GM12873 (cell line): ENCODE results near the gene AMBP.
A peak's percentile ranks its signal among the peaks of the same experiment; 100 is the strongest.

ENCODE experiments used
- TF ChIP-seq, protein P1 (sequence below): IDR thresholded peaks from 2 replicates; pipeline ENCODE4 v1.5.1; 2012; ENCODE audit warnings: low read depth, mild to moderate bottlenecking, moderate library complexity, low read length, control low read depth; ENCODE audit not compliant: insufficient read depth; ENCODE audit errors: missing control alignments

Gene AMBP

DNA sequence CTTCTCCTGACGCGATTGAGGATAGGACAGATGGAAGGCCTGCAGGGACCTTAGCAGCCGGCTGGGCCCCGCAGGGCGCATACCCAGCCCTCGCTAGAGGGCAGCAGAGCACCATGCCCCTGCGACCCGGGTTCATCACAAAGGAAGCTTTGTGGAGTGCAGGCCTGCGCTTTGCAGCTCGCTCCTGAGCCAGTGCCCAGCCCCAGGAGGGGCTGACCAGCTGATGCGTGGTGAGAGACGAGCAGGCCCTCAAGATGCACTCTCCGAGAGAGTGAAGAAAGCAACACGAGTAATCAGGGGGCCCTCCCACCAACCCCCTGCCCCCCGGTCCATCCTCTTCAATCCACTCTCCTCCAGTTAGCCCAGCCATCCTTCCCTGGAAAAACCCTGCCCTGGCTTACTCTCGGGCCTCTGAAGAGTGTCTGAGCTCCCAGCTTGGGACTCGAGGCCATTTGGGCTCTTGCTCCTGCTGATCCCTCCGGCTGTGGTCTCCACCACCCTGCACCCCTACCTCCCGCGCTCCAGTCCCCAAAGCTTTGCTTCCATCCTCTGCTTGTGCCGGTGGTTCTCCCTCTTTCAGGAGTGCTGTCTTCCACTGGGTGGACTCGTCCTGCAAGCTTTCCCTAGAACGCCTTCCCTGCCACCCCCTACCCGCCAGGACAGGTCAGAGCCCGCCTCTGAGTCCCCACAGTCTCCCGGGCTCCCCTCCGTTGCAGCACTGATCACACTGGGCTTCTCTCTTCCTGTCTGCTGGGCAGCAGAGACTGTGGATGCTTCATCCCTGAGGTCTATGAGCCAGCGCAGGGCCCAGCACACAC lies 30.1 kb upstream of the AMBP start:
- TF ChIP-seq, protein P1, sequence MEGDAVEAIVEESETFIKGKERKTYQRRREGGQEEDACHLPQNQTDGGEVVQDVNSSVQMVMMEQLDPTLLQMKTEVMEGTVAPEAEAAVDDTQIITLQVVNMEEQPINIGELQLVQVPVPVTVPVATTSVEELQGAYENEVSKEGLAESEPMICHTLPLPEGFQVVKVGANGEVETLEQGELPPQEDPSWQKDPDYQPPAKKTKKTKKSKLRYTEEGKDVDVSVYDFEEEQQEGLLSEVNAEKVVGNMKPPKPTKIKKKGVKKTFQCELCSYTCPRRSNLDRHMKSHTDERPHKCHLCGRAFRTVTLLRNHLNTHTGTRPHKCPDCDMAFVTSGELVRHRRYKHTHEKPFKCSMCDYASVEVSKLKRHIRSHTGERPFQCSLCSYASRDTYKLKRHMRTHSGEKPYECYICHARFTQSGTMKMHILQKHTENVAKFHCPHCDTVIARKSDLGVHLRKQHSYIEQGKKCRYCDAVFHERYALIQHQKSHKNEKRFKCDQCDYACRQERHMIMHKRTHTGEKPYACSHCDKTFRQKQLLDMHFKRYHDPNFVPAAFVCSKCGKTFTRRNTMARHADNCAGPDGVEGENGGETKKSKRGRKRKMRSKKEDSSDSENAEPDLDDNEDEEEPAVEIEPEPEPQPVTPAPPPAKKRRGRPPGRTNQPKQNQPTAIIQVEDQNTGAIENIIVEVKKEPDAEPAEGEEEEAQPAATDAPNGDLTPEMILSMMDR: peak; percentile 98

DNA sequence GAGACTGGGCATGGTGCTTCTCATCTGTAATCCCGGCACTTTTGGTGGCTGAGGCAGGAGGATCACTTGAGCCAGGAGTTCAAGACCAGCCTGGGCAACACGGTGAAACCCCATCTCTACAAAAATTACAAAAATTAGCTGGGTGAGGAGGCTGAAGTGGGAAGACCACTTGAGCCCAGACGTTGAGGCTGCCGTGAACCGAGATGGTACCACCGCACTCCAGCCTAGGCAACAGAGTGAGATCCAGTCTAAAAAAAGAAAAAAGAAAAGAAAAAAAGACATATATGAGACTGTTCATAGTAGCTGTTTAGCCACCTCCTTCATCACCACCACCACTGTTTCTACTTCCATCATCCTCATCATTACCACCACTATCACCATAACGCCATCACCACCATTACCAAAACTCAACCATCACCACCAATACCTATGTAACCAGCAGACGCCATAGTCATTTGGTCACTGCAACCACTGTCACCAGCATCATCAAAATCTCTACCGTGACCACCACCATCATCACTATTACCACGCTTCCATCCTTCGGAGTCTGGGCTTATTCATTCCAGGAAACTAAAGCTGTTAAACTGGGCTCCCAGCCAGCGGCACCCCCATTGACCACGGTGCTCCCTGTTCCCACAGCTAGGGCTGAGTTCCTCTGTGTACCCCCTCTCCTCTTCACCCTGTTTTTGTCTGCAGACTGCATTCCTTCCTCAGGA lies 29.3 kb upstream of the AMBP start:
- TF ChIP-seq, protein P1: no peak

DNA sequence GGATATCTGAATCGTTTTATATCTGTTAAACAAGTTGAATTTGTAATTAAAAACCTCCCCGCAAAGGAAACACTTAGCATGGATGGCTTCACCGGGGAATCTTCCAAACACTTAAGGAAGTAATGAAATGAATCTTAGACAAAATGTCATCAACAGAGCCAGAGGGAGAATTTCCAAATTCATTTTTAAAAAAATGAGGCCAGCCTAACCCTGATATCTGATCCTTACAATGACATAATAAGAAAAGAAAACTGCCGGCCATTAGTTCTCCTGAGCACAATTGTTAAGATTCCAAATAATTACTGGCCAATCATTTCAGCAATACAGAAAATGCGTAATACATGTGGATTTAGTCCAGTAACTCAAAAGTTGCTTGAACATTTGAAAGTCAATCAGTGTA lies 27.1 kb upstream of the AMBP start:
- TF ChIP-seq, protein P1: no peak

DNA sequence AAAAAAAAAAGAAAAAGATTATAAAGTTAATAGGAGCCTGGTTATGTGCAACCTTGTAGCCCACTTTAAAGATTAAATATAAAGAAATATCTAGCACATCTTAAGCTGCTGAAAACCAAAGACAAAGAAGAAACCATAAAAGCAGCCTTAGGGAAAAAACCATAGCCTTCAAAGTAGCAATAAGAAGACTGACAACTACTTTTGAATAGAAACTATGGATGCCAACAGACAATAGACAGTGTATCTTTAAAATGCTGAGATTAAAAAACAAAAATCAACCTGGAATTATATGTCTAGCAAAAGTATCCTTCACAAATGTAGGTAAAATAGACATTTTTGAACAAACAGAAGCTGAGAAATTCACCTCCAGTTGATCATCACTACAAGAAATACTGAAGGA lies 24.4 kb upstream of the AMBP start:
- TF ChIP-seq, protein P1: no peak

DNA sequence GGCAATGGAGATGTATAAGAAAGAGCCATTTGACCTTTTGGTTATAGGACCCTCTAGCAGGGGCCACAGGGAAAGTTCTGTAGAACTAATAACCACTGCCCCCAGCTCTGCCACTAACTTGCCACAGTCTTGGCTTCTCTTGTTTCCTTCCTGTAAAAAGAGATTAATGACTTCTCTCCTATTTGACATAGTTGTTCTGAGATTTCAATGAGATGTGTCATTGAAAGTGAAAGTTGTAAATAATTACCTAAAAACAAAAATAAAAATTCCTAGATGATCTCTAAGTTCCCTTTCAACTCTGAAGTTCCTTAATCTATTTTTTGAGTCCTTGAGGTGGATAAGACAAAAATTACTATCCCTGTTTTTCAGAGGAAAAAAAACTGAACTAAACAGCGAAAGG lies 22.4 kb upstream of the AMBP start:
- TF ChIP-seq, protein P1: no peak

DNA sequence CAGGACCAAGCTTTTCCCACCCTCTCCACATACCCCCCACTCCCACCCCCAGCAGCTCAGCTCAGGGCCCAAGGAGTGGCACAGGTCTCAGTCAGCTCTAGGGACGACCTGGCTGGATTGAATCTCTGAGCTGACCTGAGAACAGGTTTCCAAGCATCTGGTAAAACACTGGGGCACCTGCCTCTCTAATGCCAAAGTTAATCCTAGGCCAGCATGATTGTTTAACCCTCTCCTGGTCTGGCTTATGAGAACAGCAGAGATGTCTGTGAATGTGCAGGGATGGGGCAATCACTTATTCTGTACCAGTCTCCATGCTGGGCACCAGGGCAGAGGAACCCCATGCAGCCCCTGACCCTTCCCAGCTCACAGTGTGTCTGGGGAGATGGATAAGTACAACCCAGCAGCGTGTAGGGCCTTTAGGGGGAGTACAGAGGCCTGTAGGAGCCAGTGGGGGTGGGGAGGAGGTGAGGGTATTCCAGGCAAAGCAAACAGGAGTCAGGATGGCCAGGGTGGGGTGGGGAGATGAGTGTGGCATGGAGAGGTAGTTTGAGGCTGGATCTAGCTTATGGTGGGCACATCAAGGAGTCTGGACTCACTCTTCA lies 21.7 kb upstream of the AMBP start:
- TF ChIP-seq, protein P1: no peak

DNA sequence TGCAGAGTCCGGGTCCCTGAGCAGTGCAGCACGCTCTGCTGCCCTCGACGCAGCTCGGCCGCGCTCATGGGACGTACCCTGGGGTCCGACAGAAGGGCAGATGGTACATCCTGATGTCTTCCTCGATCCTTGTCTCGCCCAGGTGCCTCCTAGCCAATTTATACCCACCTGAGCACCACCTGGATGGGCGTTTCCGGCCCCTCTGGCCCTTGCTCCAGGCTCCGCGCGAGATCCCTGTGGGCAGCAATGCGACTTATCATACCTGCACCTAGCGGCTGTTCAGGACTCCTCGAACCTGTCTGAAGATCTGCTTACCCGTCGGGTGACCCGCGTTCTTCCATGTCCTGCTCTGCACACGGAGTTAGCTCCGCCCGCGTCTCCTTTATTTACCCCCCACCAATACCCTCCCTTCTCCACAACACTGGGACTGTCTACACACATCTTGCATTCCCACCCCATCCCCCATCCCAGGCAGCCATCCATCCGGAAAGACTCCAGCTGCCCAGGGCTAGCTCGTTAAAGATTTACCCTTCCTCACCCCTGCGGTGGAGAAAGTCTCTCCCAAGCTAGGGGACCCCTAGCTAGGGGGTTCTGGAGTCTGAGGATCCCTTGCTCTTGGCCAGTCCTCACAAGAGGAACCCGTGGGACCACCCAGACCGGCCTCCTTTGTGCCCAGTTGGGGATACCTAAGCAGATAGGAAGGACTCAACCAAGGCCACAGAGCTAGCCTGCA lies 21.0 kb upstream of the AMBP start, which contains the start of gene KIF12:
TSS of gene KIF12 (minus strand) at position 357 of the 733 bp plus-strand sequence. CDS start at position 341, 16 bp downstream.
- TF ChIP-seq, protein P1: no peak
